ENCODE results near the gene PTX3.

DNA sequence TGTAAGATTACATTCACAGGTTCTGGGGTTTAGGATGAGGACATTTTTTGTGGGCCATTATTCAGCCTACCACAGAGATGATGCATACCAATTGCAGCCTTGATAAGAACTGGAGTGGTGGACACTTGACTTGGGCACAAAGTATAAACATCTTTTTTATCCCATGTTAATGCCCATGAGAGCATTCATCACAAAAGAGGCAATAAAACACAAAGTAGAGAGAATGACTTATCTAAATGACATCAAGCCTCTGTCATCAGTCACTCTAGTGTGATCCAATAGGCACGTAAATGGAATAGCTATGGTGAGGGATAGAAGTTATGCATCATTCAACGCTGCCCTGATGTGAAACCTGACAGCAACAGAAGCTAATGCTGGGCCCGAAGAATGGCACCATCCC, 40.8 kb downstream of the PTX3 start:
- TF ChIP-seq, protein P1, sequence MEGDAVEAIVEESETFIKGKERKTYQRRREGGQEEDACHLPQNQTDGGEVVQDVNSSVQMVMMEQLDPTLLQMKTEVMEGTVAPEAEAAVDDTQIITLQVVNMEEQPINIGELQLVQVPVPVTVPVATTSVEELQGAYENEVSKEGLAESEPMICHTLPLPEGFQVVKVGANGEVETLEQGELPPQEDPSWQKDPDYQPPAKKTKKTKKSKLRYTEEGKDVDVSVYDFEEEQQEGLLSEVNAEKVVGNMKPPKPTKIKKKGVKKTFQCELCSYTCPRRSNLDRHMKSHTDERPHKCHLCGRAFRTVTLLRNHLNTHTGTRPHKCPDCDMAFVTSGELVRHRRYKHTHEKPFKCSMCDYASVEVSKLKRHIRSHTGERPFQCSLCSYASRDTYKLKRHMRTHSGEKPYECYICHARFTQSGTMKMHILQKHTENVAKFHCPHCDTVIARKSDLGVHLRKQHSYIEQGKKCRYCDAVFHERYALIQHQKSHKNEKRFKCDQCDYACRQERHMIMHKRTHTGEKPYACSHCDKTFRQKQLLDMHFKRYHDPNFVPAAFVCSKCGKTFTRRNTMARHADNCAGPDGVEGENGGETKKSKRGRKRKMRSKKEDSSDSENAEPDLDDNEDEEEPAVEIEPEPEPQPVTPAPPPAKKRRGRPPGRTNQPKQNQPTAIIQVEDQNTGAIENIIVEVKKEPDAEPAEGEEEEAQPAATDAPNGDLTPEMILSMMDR (conservative IDR thresholded peaks at IDR 0.05; ENCODE audit: low read depth, low read length): no peak
- TF ChIP-seq EZH2 (IDR thresholded peaks at IDR 0.05; ENCODE audit: borderline replicate concordance, low read depth, low read length, poor library complexity, severe bottlenecking): no peak

Measured in A673 (cell line).